Mucosa of descending colon (tissue), 3 donors: ENCODE results near the gene BCL7A. TPM values are rescaled to one million over a fixed set of nuclear protein-coding genes. Genes with fewer than 3 reads are reported as not detected.

ENCODE experiments used
- ATAC-seq: fragments of 200-7000 bp; cut with Tn5 transposase; one replicate; pipeline ENCODE4 v1.9.1; 2020; ENCODE audit warnings: mild to moderate bottlenecking, moderate library complexity
- DNase-seq, 3 donors: peaks; one replicate each; pipeline ENCODE4 v3.0.0-alpha.2; 2020
- H3K36me3 ChIP-seq: fragments of 200-600 bp; one replicate; pipeline ENCODE4 v1.8.0; 2021; ENCODE audit warnings: low read depth, mild to moderate bottlenecking
- H3K4me1 ChIP-seq: fragments of 200-600 bp; one replicate; pipeline ENCODE4 v1.8.0; 2021; ENCODE audit warnings: low read depth, mild to moderate bottlenecking
- H3K4me3 ChIP-seq: fragments of 200-600 bp; one replicate; pipeline ENCODE4 v1.8.0; 2021; ENCODE audit warnings: mild to moderate bottlenecking
- H3K9me3 ChIP-seq: fragments of 200-600 bp; one replicate; pipeline ENCODE4 v1.8.0; 2021; ENCODE audit warnings: mild to moderate bottlenecking
- intact Hi-C, 2 donors: fragments of 100-400 bp; cut with DNase I in 1 of 2; cut with micrococcal nuclease in 1 of 2; formaldehyde crosslinking; loops; one replicate each; pipeline versions ENCODE4 v1.11.0 to v1.11.1; 2022; cut with DNase I, micrococcal nuclease
- total RNA-seq, 3 donors: library from RNA; stranded (reverse); fragmentation: NEBNext Ultra II Directional in 2 of 3; extraction: Animal tissue kit (Norgen Biotek cat#: 25700) in 2 of 3; gene quantifications; one replicate each; pipeline versions ENCODE4 v1.2.1 to v1.2.4, GENCODE V29; 2021 to 2023
- TF ChIP-seq, protein P1 (sequence below): fragments of 200-600 bp; IDR thresholded peaks from one replicate; pipeline ENCODE4 v1.8.0; 2022; ENCODE audit warnings: antibody characterized with exemption, mild to moderate bottlenecking
- donor health status: DM: no; HTN: no; CAD: no; lungs with moderate emphysema.
- donor health status: DM: no; HTN: no; CAD: no.
- donor health status: DM: no; HTN: yes; CAD: no.

The BCL7A gene
- total RNA-seq, 3 donors from 2014 or later, result 5.2 to 11.6 (median 5.7) TPM

DNA sequence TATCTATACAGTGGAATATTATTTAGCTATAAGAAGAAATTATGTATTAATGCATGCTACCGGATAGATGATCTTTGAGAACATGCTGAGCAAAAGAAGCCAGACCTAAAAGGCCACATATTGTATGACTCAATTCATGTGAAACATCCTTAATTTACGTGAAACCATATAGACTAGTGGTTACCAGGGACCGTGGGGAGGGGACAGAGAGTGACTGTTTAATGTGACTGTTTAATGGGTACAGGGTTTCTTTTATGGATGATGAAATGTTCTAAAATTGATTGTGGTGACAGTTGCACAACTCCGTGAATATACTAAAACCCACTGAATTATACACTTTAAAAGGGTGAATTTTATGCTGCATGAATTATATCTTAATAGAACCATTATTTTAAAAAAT is 8.5 kb upstream of the BCL7A start:
- Histone ChIP-seq H3K9me3 (no peaks in the 10 kb centered on the region), H3K36me3 (no peaks in the 10 kb centered on the region), H3K4me3 (no peak overlapping the region), H3K4me1 (no peaks in the 10 kb centered on the region)
- TF ChIP-seq, protein P1, sequence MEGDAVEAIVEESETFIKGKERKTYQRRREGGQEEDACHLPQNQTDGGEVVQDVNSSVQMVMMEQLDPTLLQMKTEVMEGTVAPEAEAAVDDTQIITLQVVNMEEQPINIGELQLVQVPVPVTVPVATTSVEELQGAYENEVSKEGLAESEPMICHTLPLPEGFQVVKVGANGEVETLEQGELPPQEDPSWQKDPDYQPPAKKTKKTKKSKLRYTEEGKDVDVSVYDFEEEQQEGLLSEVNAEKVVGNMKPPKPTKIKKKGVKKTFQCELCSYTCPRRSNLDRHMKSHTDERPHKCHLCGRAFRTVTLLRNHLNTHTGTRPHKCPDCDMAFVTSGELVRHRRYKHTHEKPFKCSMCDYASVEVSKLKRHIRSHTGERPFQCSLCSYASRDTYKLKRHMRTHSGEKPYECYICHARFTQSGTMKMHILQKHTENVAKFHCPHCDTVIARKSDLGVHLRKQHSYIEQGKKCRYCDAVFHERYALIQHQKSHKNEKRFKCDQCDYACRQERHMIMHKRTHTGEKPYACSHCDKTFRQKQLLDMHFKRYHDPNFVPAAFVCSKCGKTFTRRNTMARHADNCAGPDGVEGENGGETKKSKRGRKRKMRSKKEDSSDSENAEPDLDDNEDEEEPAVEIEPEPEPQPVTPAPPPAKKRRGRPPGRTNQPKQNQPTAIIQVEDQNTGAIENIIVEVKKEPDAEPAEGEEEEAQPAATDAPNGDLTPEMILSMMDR, result no peak
- intact Hi-C loops, result no loop called here
- DNase-seq (no peak), ATAC-seq (no peak)

DNA sequence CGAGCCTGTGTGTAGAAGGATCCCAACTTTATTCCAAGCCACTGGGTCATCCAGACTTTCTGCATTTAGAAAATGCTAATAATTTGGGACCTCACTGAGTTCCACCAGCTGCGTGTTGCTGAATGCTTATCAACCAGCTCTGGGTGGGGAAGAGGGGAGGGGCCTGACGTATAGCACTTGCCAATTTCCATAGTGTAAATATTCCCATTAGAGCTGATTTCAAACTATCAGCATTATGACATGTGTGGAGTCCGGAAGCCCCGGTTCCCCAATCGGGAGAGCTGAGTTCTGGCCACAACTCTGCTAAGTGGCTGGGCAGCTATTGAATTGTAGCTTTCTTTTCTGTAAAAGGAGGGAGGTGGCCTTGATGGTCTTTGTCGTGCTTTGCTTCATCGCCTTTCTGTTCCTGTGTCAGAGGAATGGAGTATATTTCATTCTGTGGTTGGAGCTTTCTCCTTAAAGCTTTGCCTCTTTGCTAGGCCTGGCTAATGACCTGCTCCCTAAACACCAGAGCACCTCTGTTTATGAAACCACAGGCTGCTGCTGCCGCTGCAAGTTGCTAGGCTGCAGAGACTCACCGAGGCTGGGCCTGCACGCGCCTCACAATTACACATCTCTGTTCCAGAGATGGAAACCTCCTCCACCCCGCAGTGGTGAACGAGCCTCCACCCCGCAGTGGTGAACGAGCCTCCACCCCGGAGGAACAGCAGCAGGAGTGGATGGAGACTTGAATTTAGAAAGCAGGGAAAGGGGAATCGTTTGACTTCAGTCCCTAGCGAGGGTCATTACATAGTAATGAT is 7.7 kb upstream of the BCL7A start:
- DNase-seq (no peak), ATAC-seq (no peak)
- TF ChIP-seq, protein P1, result no peak
- Histone ChIP-seq H3K36me3 (no peaks in the 10 kb centered on the region), H3K4me3 (no peak overlapping the region), H3K9me3 (no peaks in the 10 kb centered on the region), H3K4me1 (no peaks in the 10 kb centered on the region)
- intact Hi-C loops, result no loop called here

DNA sequence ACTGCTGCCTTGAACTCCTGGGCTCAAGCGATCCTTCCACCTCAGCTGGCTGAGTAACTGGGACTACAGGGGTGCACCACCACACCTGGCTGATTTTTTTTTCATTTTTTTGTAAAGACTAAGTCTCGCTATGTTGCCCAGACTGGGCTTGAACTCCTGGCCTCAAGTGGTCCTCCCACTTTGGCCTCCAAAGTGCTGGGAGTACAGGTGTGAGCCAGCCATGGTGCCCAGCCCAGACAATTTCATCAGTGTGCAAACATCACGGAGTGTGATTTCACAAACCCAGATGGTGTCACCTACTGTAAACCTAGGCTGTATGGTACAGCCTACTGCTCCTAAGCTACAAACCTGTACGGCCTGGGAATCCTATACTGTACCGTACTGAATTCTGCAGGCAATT is 6.9 kb upstream of the BCL7A start:
- ATAC-seq (peak; percentile 7), DNase-seq (no peak)
- H3K36me3 ChIP-seq, result no peaks in the 10 kb centered on the region
- TF ChIP-seq, protein P1, result no peak
- no peak overlapping the region for H3K4me3 ChIP-seq
- intact Hi-C loops, result no loop called here
- no peaks in the 10 kb centered on the region for H3K4me1 ChIP-seq
- no peaks in the 10 kb centered on the region for H3K9me3 ChIP-seq

DNA sequence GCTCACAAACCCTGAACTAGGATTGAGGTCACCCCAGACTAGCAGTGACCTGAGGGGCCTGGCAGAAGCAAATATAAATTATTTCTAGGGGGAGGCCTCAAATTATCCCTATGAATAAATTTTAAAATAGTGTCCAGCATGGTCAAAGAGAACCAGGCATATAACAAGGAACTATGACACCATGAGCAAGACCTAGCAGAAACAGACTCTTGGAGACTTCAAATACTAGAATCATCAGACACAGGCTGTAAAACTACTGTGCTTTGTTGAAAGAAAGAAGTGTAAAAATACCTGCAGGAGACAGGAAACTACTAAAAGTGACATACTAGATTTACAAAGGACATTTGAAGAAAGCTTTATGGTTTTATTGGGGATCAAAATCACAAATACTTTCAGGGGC is 3.2 kb upstream of the BCL7A start:
- H3K36me3 ChIP-seq, result no peaks in the 10 kb centered on the region
- ATAC-seq (no peak), DNase-seq (no peak)
- intact Hi-C loops, result no loop called here
- H3K9me3 ChIP-seq, result no peaks in the 10 kb centered on the region
- peaks cover 11% of the 10 kb centered on the region for H3K4me1 ChIP-seq
- TF ChIP-seq, protein P1, result no peak
- no peak overlapping the region for H3K4me3 ChIP-seq

DNA sequence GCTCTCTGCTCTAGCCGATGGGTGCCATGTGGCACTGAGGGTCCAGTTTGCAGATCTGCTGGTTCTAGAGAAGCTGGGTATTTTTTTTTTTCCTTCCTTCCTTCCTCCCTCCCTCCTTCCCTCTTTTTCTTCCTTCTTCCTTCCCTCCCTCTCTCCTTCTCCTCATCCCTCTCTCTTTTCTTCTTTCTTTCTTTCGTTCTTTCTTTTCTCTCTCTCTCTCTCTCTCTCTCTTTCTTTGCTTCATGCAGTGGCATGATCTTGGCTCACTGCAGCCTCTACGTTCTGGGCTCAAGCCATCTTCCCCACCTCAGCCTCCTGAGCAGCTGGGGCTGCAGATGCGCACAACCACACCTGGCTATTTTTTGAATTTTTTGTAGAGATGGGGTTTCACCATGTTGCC is 2.7 kb upstream of the BCL7A start:
- H3K4me1 ChIP-seq, result peaks cover 16% of the 10 kb centered on the region
- TF ChIP-seq, protein P1, result no peak

More for the DNA sequence above, 2.7 kb upstream of the BCL7A start:
- ATAC-seq, result no peak
- intact Hi-C loops, result no loop called here
- Histone ChIP-seq H3K36me3 (no peaks in the 10 kb centered on the region), H3K4me3 (no peak overlapping the region), H3K9me3 (no peaks in the 10 kb centered on the region)
- DNase-seq, result no peak
